Stimulated activated CD4-positive, alpha-beta T cell treated with anti-CD3 and anti-CD28 coated beads, TNF-alpha, amount 100 ng/mL, for 1 hour (primary cell): ENCODE data around the gene RNF25.

Source experiments
- DNase-seq, 3 donors: peaks; one replicate each; pipeline ENCODE4 v3.0.0-alpha.2; 2020; ENCODE audit warnings: low read depth in 3 of 3, low spot score in 1 of 3

The RNF25 gene

GRCh38 chr2:218680061-218680460, 8.3 kb upstream of the RNF25 start:
- no peak for DNase-seq

GRCh38 chr2:218679119-218679518, 7.3 kb upstream of the RNF25 start:
- no peak for DNase-seq

GRCh38 chr2:218671097-218671653, 627 bp downstream of the RNF25 start:
- no peak for DNase-seq

GRCh38 chr2:218664653-218665052, 7.1 kb downstream of the RNF25 start:
- no peak for DNase-seq

- DNase-seq, result no peak
Observed at GRCh38 chr2:218663901-218664300, 7.9 kb downstream of the RNF25 start.

- no peak for DNase-seq
Observed at GRCh38 chr2:218662827-218663226, 9.0 kb downstream of the RNF25 start.

- no peak for DNase-seq
Observed at GRCh38 chr2:218662377-218662776, 9.4 kb downstream of the RNF25 start.

- no peak for DNase-seq
Observed at GRCh38 chr2:218659988-218660358, 11.8 kb downstream of the RNF25 start.

- DNase-seq, result peak; percentile 78 to 93 (median 84)
Observed at GRCh38 chr2:218659258-218659987, 12.4 kb downstream of the RNF25 start, which contains the start of the genes BCS1L and ZNF142. TSS of gene BCS1L (plus strand) at chr2:218659683. CDS start at chr2:218660988, 1,305 bp downstream. TSS of gene ZNF142 (minus strand) at chr2:218659623. CDS start at chr2:218656429, 3,194 bp downstream.

GRCh38 chr2:218658671-218659257, 13.0 kb downstream of the RNF25 start:
- peak in 2 of 3 donors; percentile 19 to 24 for DNase-seq

- DNase-seq, result no peak
Observed at GRCh38 chr2:218655751-218656150, 16.1 kb downstream of the RNF25 start.

- no peak for DNase-seq
Observed at GRCh38 chr2:218648787-218649100, 23.1 kb downstream of the RNF25 start.

- peak in 1 of 3 donors; percentile 18 for DNase-seq
Observed at GRCh38 chr2:218648088-218648786, 23.6 kb downstream of the RNF25 start.

GRCh38 chr2:218645126-218645525, 26.7 kb downstream of the RNF25 start:
- DNase-seq, result no peak

- DNase-seq, result no peak
Observed at GRCh38 chr2:218644721-218645120, 27.1 kb downstream of the RNF25 start.

GRCh38 chr2:218643751-218644310, 28.0 kb downstream of the RNF25 start:
- no peak for DNase-seq

- DNase-seq, result no peak
Observed at GRCh38 chr2:218642786-218643185, 29.0 kb downstream of the RNF25 start.

- no peak for DNase-seq
Observed at GRCh38 chr2:218642121-218642656, 29.6 kb downstream of the RNF25 start.

- no peak for DNase-seq
Observed at GRCh38 chr2:218638372-218638771, 33.4 kb downstream of the RNF25 start.

- DNase-seq, result no peak
Observed at GRCh38 chr2:218635719-218636118, 36.1 kb downstream of the RNF25 start.

- no peak for DNase-seq
Observed at GRCh38 chr2:218631837-218632236, 40.0 kb downstream of the RNF25 start.
